PC-9 (cell line): ENCODE results near the gene PRMT9.

Experiments used
- CTCF ChIP-seq: fragments of 200-600 bp; sonication (generic); conservative IDR thresholded peaks from 2 replicates; pipeline ENCODE4 v1.6.1; 2017; ENCODE audit warnings: mixed run types, antibody characterized with exemption, mild to moderate bottlenecking, moderate library complexity
- EZH2 ChIP-seq: fragments of 200-600 bp; sonication (generic); IDR thresholded peaks from 2 replicates; pipeline ENCODE4 v1.8.0; 2017; ENCODE audit warnings: antibody characterized with exemption, low read depth

- no peak for TF ChIP-seq CTCF
- TF ChIP-seq EZH2 = no peak
Measured at GRCh38 chr4:147658501-147658900, 25.5 kb downstream of the PRMT9 start.
